Bronchial epithelial cell (primary cell): ENCODE data around the gene SNX5. TPM values are rescaled to one million over a fixed set of nuclear protein-coding genes. Genes with fewer than 3 reads are reported as not detected.

ENCODE experiments used
- DNase-seq: peaks from one replicate; pipeline ENCODE4 v3.0.0-alpha.2; 2010; ENCODE audit warnings: low read depth
- FAIRE-seq: peaks from 2 replicates; lab custom pipeline; 2011; peaks lifted over from hg19 to GRCh38; lab: Jason Lieb, UNC
- H3K27me3 ChIP-seq: 2 replicates; pipeline ENCODE4 v1.5.1; 2011; ENCODE audit warnings: low read length; ENCODE audit not compliant: control insufficient read depth, insufficient read depth
- H3K36me3 ChIP-seq: 2 replicates; pipeline ENCODE4 v1.5.1; 2011; ENCODE audit warnings: low read length; ENCODE audit not compliant: control insufficient read depth, insufficient read depth
- H3K4me3 ChIP-seq: 2 replicates; pipeline ENCODE4 v1.5.1; 2011; ENCODE audit warnings: mild to moderate bottlenecking, low read depth, low read length, control low read depth
- total RNA-seq: library from RNA; depleted of rRNA; stranded (reverse); fragments of >200 nt; gene quantifications from 2 replicates; pipeline ENCODE4 v1.2.1, GENCODE V29; 2014
- TF ChIP-seq, protein P1 (sequence below): IDR thresholded peaks from 2 replicates; pipeline ENCODE4 v1.5.1; 2011; ENCODE audit warnings: mild to moderate bottlenecking, moderate library complexity, low read length, control low read depth, inconsistent platforms; ENCODE audit not compliant: insufficient read depth, severe bottlenecking

Gene SNX5
- total RNA-seq, 1 donor from 2014 or later: 152 TPM

DNA sequence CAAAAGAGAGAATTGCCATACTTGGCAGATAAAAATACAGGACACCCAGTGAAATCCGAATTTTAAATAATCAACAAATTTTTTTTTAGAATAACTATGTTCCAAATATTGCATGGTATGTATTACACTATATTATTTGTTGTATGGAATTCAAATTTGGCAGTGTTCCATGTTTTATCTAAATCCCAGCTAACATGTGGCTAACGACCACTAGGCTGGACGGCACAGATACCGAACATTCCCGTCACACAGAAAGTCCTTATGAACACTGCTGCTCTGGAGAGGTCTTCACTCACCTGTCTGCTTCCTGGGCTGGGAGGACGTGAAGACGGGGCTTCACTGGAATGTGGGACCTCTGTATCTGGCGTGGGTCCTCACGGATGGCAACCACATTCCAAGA is 32.8 kb downstream of the SNX5 start:
- Histone ChIP-seq H3K36me3 (no peaks in the 10 kb centered on the region), H3K27me3 (no peaks in the 10 kb centered on the region), H3K4me3 (no peak overlapping the region)
- TF ChIP-seq, protein P1, sequence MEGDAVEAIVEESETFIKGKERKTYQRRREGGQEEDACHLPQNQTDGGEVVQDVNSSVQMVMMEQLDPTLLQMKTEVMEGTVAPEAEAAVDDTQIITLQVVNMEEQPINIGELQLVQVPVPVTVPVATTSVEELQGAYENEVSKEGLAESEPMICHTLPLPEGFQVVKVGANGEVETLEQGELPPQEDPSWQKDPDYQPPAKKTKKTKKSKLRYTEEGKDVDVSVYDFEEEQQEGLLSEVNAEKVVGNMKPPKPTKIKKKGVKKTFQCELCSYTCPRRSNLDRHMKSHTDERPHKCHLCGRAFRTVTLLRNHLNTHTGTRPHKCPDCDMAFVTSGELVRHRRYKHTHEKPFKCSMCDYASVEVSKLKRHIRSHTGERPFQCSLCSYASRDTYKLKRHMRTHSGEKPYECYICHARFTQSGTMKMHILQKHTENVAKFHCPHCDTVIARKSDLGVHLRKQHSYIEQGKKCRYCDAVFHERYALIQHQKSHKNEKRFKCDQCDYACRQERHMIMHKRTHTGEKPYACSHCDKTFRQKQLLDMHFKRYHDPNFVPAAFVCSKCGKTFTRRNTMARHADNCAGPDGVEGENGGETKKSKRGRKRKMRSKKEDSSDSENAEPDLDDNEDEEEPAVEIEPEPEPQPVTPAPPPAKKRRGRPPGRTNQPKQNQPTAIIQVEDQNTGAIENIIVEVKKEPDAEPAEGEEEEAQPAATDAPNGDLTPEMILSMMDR: no peak
- FAIRE-seq (no peak), DNase-seq (no peak)

DNA sequence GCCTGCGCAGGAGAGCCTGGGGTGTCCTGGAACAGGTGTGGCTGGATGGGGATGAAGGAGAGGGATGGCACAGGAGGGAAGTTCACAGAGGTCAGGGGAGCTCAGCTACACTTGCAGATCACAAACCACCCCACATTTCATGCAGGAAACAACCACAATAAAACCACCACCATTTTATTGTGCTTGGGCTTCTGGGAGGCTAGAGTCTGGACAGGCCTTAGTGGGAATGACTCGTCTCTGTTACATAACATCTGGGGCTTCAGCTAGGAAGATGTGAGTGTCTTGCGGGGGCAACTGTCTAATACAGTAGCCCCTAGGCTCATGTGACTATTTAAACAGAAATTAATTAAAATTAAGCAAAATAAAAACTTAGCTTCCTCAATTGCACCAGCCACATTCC is 33.4 kb downstream of the SNX5 start:
- H3K4me3 ChIP-seq: no peak overlapping the region
- no peaks in the 10 kb centered on the region for H3K27me3 ChIP-seq
- no peaks in the 10 kb centered on the region for H3K36me3 ChIP-seq
- TF ChIP-seq, protein P1: no peak
- DNase-seq: no peak
- FAIRE-seq: no peak

DNA sequence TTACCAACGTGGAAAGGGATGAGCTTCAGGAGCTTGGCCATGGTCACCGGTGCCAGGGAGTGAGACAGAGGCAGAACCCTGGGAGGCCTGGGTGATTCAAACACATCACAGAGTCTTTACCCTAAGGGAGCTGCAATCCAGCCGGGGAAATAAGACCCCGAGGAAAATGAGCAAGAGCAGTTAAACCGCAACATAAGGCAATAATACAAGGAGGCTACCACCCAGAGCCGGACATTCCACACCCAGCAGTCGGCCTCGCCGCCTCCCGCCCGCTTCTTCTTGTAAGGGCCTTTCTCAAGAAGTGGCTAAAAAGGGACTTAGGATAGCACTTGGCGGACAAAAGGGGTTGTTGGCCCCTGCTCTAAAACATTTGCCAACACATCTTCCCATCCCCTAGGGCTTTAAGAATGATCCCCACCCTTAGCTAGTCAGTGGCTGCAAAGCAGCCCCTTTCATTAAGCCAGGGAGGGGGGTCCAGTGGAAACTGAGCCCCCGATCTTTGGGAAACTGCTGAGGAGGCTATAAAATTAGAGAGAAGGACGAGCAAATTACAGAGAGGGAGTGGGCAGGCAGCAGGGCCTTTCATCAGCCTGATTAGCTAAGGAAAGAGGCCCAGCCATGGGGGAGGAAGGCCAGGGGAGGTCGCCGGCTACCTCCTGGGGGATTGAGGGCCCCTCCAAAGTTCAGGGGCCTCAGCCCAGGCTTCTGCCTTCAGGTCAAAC is 34.3 kb downstream of the SNX5 start:
- no peak for DNase-seq
- TF ChIP-seq, protein P1: no peak
- Histone ChIP-seq H3K36me3 (no peaks in the 10 kb centered on the region), H3K27me3 (peaks cover 1% of the 10 kb centered on the region), H3K4me3 (no peak overlapping the region)
- FAIRE-seq: no peak

DNA sequence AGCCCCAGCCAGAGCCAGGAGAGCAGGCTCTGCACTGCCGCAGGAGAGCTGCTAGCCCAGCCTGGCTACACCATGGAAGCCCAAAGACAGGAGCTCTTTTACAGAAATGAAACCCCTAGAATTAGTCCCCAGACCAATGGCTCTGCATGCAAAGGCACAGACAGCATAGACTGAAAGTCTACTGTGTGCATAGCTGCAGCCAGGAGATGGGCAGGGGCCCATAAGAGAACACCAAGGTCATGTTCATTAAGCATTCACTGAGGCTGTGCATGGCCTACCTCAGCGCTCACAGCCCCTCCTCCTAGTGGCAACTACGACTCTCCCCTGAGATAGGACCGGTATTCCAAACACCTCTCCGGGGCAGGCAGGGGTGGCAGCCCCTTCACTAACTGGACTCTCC is 34.9 kb downstream of the SNX5 start:
- TF ChIP-seq, protein P1: no peak
- no peak for FAIRE-seq

DNA sequence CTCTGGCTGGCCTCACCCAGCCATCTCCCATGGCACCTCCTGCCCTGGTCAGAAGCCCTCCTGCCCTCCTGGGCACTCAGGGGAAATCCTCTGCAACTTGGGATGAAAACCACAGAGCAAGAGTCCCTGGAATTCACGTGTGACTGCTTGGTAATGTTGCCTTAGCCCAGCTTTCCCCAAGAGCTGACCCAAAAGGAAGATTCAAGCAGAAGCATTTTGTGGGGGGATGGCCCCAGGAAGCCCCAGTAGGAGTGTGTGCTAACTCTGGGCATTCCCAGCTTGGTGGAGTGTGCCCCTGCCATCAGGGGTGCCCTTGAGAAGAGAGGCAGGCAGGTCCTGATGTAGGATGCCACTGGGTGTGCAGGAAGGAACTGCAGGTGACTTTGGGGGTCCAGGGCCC is 35.5 kb downstream of the SNX5 start:
- H3K27me3 ChIP-seq: peaks cover 1% of the 10 kb centered on the region
- H3K36me3 ChIP-seq: no peaks in the 10 kb centered on the region
- TF ChIP-seq, protein P1: no peak
- no peak for DNase-seq
- no peak overlapping the region for H3K4me3 ChIP-seq
- no peak for FAIRE-seq

More for the DNA sequence above, 34.9 kb downstream of the SNX5 start:
- no peak overlapping the region for H3K4me3 ChIP-seq
- no peak for DNase-seq
- peaks cover 1% of the 10 kb centered on the region for H3K27me3 ChIP-seq
- H3K36me3 ChIP-seq: no peaks in the 10 kb centered on the region

DNA sequence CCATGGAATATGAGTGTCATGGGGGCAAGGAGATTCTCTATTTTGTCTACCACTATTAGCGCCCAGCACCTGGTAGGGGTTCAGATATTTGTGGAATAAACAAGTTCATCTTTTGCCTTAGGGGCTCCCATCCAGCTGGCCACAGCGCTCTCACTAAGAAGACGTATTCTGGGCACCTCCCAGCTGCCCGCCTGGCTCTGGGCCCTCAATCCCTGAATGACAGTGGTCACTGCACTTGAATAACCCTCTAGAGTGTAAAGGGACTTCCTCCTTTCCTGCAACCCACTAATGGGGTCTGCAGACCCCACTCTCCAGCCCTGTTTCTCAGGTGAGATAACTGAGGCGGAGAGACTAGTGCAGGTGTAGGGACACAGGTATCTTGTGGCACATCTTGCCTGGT is 36.2 kb downstream of the SNX5 start:
- TF ChIP-seq, protein P1: no peak
- FAIRE-seq (no peak), DNase-seq (no peak)
- H3K27me3 ChIP-seq: peaks cover 1% of the 10 kb centered on the region
- no peaks in the 10 kb centered on the region for H3K36me3 ChIP-seq
- no peak overlapping the region for H3K4me3 ChIP-seq
